ENCODE measurements around the gene ADAMTS2.

DNA sequence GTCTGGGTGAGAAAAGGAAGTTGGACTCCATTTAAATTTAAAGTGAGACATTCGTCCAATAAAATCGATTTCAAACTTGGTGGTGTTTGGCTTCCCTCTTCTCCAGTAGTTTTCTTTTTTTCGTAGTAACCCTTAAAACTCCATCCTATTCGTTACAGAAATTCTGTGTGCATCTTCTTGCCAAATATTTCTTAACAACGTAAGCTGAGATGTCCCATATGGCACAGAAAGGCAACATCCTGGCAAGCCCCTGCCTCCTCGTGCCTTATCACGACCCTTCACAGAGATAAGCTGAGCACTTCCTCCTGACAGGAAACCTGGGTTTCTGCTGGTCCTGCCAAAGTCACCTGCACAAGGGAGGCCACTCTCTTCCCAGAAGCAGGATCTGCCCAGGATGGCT is 11.8 kb upstream of the ADAMTS2 start:
- TF ChIP-seq CEBPB (IDR thresholded peaks at IDR 0.05), result no peak
- no peak for TF ChIP-seq EP300 (IDR thresholded peaks at IDR 0.05; ENCODE audit: borderline replicate concordance)
- no peak for TF ChIP-seq CREB1 (IDR thresholded peaks at IDR 0.05; ENCODE audit: low read depth)
- TF ChIP-seq, protein P1, sequence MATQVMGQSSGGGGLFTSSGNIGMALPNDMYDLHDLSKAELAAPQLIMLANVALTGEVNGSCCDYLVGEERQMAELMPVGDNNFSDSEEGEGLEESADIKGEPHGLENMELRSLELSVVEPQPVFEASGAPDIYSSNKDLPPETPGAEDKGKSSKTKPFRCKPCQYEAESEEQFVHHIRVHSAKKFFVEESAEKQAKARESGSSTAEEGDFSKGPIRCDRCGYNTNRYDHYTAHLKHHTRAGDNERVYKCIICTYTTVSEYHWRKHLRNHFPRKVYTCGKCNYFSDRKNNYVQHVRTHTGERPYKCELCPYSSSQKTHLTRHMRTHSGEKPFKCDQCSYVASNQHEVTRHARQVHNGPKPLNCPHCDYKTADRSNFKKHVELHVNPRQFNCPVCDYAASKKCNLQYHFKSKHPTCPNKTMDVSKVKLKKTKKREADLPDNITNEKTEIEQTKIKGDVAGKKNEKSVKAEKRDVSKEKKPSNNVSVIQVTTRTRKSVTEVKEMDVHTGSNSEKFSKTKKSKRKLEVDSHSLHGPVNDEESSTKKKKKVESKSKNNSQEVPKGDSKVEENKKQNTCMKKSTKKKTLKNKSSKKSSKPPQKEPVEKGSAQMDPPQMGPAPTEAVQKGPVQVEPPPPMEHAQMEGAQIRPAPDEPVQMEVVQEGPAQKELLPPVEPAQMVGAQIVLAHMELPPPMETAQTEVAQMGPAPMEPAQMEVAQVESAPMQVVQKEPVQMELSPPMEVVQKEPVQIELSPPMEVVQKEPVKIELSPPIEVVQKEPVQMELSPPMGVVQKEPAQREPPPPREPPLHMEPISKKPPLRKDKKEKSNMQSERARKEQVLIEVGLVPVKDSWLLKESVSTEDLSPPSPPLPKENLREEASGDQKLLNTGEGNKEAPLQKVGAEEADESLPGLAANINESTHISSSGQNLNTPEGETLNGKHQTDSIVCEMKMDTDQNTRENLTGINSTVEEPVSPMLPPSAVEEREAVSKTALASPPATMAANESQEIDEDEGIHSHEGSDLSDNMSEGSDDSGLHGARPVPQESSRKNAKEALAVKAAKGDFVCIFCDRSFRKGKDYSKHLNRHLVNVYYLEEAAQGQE (IDR thresholded peaks at IDR 0.05; ENCODE audit: low read depth), result no peak
- TF ChIP-seq EGR1 (IDR thresholded peaks at IDR 0.05), result no peak
- TF ChIP-seq TAF1 (IDR thresholded peaks at IDR 0.05; ENCODE audit: low read depth), result no peak
- TF ChIP-seq NFIC (IDR thresholded peaks at IDR 0.05), result no peak
- no peak for TF ChIP-seq TCF12 (IDR thresholded peaks at IDR 0.05; ENCODE audit: low read depth)
- no peak for TF ChIP-seq YY1 (IDR thresholded peaks at IDR 0.05; ENCODE audit: low read depth)
- TF ChIP-seq, protein P2, sequence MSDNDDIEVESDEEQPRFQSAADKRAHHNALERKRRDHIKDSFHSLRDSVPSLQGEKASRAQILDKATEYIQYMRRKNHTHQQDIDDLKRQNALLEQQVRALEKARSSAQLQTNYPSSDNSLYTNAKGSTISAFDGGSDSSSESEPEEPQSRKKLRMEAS (IDR thresholded peaks at IDR 0.05), result no peak
- no peak for TF ChIP-seq RAD21 (IDR thresholded peaks at IDR 0.05; ENCODE audit: low read depth)
